GM12865 (cell line): Measurements from ENCODE around the gene TST.

Experiments
- DNase-seq: peaks from one replicate; pipeline ENCODE4 v3.0.0; 2010; ENCODE audit warnings: low read depth
- H3K4me3 ChIP-seq: 2 replicates; pipeline ENCODE4 v1.5.1; 2011; ENCODE audit warnings: mild to moderate bottlenecking, low read depth, low read length, control low read depth
- CTCF ChIP-seq: IDR thresholded peaks from 2 replicates; pipeline ENCODE4 v1.5.1; 2011; ENCODE audit warnings: low read length, control low read depth, low read depth, inconsistent platforms; ENCODE audit not compliant: insufficient read depth; ENCODE audit errors: missing control alignments

The TST gene

GRCh38 chr22:37018086-37018814, 997 bp downstream of the TST start:
- no peak for TF ChIP-seq CTCF
- DNase-seq, result no peak
- H3K4me3 ChIP-seq, result 0 out of 2 replicates have a peak overlapping the region, but pooled peaks have one; percentile 51

- H3K4me3 ChIP-seq, result no peak overlapping the region
- TF ChIP-seq CTCF, result no peak
- no peak for DNase-seq
Observed at GRCh38 chr22:37017356-37017755, 1.9 kb downstream of the TST start.

GRCh38 chr22:37016134-37016910, 2.9 kb downstream of the TST start:
- no peak for DNase-seq
- TF ChIP-seq CTCF, result no peak
- no peak overlapping the region for H3K4me3 ChIP-seq

GRCh38 chr22:37015587-37015878, 3.7 kb downstream of the TST start:
- DNase-seq, result no peak
- H3K4me3 ChIP-seq, result no peak overlapping the region
- TF ChIP-seq CTCF, result no peak

- TF ChIP-seq CTCF, result no peak
- no peak for DNase-seq
- no peak overlapping the region for H3K4me3 ChIP-seq
Observed at GRCh38 chr22:37014835-37015586, 4.2 kb downstream of the TST start.

- DNase-seq, result no peak
- H3K4me3 ChIP-seq, result no peak overlapping the region
- no peak for TF ChIP-seq CTCF
Observed at GRCh38 chr22:37014415-37014806, 4.8 kb downstream of the TST start.
